ENCODE data around the gene DNM3.

Gene DNM3

DNA sequence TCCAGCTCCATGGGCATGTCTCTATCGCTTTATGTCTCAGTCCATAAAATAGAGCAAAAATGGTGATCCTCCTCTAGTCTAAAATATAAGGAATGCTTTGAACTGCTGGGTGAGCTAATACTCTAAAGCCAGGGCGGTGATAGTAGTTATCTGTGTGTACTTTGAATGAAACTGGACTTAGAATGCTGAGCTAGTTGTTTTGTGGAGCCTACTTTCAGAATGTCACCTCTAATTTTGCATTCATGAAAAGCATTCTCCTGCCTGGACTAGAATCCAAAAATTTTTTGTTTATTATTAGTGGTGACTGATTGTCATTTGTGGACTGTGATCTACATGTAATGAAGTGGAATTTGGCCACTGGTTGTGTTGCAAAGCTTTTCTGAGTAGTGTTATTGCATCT, 337.6 kb downstream of the DNM3 start:
- DNase-seq (ENCODE audit: low read depth): no peak
- TF ChIP-seq, protein P1, sequence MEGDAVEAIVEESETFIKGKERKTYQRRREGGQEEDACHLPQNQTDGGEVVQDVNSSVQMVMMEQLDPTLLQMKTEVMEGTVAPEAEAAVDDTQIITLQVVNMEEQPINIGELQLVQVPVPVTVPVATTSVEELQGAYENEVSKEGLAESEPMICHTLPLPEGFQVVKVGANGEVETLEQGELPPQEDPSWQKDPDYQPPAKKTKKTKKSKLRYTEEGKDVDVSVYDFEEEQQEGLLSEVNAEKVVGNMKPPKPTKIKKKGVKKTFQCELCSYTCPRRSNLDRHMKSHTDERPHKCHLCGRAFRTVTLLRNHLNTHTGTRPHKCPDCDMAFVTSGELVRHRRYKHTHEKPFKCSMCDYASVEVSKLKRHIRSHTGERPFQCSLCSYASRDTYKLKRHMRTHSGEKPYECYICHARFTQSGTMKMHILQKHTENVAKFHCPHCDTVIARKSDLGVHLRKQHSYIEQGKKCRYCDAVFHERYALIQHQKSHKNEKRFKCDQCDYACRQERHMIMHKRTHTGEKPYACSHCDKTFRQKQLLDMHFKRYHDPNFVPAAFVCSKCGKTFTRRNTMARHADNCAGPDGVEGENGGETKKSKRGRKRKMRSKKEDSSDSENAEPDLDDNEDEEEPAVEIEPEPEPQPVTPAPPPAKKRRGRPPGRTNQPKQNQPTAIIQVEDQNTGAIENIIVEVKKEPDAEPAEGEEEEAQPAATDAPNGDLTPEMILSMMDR (IDR thresholded peaks at IDR 0.05; ENCODE audit: insufficient read depth, low read depth, low read length, missing control alignments): no peak
- H3K4me3 ChIP-seq (ENCODE audit: low read depth, low read length): no peak overlapping the region

DNA sequence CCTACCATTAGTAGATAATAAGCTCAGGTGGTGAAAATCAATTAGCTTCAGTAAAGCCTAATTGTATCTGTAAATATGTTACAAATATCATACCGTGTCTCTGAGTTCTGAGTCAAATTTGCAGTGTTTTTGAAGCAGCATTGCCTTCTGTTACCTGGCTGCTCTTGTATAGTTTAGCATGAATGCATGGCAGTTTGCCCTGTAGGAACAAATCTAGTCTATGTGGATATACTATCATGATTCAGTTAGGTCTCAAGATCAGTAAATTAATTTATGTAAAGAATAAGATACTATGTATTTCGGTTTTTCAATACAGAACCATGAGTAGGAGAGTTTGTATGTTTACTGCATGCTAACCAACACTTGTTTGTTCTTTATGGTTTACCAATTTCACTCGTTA, 338.6 kb downstream of the DNM3 start:
- DNase-seq (ENCODE audit: low read depth): no peak
- peak overlapping the region; percentile 66 for H3K4me3 ChIP-seq (ENCODE audit: low read depth, low read length)
- TF ChIP-seq, protein P1 (IDR thresholded peaks at IDR 0.05; ENCODE audit: insufficient read depth, low read depth, low read length, missing control alignments): no peak

DNA sequence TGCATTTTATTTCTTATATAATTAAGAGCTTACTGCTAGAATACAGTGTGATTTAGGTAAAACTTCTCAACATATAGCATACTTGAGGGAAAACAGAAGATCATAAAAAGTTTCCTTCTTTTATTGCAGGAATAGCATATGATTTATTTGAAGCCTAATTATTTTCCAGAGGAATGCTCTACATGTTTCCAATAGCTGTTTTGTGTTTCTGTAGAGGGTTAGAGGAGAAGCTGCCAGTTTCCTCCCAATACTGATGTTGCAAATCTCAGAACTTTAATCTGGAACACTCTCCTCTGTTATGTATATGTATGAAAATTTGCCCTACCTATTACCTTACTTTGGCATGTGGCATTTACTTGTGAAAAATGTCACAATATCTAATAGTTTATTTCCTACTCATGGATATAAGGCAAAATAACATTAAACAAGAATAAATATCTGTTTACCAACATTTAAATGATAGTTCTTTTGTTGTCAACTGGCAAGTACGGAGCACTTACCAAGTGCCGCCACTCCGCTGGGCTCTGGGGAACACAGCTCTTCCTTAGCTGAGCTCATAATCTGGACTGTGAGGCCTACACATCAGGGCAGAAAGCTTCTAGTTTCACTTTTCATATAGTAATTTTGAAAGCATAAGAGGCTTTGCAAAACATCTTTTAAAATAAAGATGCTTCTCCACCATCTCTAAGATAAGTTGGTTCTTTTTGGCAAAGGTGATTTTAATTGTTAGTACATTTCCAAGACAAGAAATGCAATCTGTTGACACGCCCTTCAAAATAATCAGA, 339.4 kb downstream of the DNM3 start:
- TF ChIP-seq, protein P1 (IDR thresholded peaks at IDR 0.05; ENCODE audit: insufficient read depth, low read depth, low read length, missing control alignments): no peak
- peak overlapping the region; percentile 66 for H3K4me3 ChIP-seq (ENCODE audit: low read depth, low read length)

DNA sequence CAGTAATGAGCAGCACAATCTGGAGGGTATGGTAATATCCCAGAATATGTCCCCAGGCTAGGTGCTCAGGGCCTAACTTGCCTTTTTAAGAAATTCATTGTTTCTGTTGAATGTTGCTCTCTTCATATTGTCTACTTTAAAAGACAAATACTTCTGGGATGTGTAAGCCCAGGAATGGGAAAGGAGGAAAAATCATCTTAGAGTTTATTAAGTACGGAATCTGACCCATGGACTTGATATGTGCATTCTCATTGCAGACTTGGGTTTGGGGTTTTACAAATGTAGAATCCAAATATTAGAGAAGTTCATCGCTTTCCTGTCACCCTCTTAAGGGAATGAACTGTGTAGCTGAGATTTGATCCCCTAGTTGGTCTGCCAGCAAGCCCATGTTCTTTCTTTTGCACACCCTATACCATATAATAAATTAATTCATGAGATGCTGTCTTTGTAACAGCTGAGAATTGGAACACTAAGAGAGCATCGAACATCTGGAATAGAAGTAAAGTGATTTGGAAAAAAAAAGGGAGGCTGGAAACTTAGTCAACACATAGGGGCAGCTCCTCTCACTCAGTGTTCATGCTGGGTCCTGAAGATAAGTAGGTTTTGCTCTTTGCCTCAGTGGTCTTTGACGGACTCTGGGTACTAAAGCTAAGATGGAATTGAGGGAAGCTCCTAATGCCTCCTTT, 343.4 kb downstream of the DNM3 start:
- TF ChIP-seq, protein P1 (IDR thresholded peaks at IDR 0.05; ENCODE audit: insufficient read depth, low read depth, low read length, missing control alignments): no peak
- no peak overlapping the region for H3K4me3 ChIP-seq (ENCODE audit: low read depth, low read length)
- no peak for DNase-seq (ENCODE audit: low read depth)

More for the DNA sequence above, 339.4 kb downstream of the DNM3 start:
- peak; percentile 86 for DNase-seq (ENCODE audit: low read depth)

DNA sequence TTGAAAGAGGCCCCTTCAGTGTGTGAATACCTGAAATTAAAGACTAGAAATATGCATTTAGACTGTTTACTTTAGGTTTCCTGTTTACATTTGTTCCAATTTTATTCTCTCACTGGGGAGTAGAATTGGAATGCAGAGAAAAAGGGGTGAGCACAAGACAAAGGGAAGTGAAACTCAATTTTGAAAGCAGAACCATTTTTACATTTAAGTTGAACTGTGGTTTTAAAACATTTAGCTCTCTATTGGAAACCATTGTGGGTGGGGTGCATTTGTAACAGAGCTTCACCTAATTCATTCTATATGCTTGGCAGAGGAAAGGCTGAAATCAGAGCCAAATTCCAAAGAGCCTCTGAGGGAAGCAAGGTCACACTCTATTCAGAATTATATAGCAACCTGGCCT, 343.9 kb downstream of the DNM3 start:
- peak; percentile 77 for DNase-seq (ENCODE audit: low read depth)

DNA sequence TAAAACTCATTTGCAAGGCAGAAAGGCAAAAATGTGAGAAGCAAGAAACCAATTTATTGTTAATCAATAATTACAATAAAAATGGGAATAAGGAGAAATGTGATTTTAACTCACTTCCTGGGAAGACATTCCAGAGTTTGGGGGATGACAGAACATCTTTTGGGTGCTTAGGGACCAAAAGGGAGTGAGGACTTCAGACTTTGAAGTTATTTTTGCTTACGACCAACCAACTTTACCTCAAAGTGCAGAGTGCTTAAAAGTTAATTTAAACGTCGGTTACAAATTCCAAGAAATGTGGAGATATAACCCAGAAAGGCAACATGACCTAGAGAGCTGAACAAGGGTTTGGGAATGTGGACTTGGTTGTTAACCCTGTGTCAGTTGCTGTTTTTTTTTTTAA, 344.7 kb downstream of the DNM3 start:
- TF ChIP-seq, protein P1 (IDR thresholded peaks at IDR 0.05; ENCODE audit: insufficient read depth, low read depth, low read length, missing control alignments): no peak
- H3K4me3 ChIP-seq (ENCODE audit: low read depth, low read length): no peak overlapping the region
- no peak for DNase-seq (ENCODE audit: low read depth)

More for the DNA sequence above, 343.9 kb downstream of the DNM3 start:
- H3K4me3 ChIP-seq (ENCODE audit: low read depth, low read length): no peak overlapping the region
- TF ChIP-seq, protein P1 (IDR thresholded peaks at IDR 0.05; ENCODE audit: insufficient read depth, low read depth, low read length, missing control alignments): no peak
